Measurements from ENCODE around the gene CRISP1. TPM values are rescaled to one million over a fixed set of nuclear protein-coding genes. Genes with fewer than 3 reads are reported as not detected.

Gene CRISP1
- total and polyA plus RNA-seq, 2 donors (not counting 3 experiments of a cell fraction or from before 2014, with no cell fraction given), result not detected

DNA sequence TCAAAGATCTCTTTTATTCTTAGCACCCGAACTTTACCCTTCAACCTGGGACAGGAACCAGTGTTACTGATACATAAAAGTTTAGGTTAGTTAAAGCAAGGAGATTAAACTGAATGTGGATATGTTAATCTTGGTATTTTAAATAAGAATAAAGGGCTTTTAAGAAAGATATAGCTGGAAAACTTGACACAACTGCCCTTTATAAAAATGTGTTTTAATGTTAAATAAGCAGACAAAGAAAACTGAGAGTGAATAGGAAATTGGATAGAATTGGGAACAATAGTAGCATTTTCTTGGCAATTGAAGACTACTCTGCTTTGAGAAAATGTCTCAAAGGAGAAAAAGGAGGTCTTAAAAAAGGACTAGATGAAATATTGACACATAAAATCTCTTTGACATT is 45.9 kb upstream of the CRISP1 start:
- ChIA-PET POLR2A (no interaction called here), CTCF (no interaction called here)
- H3K9me3 ChIP-seq (replicated peaks; ENCODE audit: control insufficient read depth, insufficient read depth, low read length), result no peaks in the 10 kb centered on the region
- TF ChIP-seq, protein P1, sequence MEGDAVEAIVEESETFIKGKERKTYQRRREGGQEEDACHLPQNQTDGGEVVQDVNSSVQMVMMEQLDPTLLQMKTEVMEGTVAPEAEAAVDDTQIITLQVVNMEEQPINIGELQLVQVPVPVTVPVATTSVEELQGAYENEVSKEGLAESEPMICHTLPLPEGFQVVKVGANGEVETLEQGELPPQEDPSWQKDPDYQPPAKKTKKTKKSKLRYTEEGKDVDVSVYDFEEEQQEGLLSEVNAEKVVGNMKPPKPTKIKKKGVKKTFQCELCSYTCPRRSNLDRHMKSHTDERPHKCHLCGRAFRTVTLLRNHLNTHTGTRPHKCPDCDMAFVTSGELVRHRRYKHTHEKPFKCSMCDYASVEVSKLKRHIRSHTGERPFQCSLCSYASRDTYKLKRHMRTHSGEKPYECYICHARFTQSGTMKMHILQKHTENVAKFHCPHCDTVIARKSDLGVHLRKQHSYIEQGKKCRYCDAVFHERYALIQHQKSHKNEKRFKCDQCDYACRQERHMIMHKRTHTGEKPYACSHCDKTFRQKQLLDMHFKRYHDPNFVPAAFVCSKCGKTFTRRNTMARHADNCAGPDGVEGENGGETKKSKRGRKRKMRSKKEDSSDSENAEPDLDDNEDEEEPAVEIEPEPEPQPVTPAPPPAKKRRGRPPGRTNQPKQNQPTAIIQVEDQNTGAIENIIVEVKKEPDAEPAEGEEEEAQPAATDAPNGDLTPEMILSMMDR (IDR thresholded peaks at IDR 0.05; ENCODE audit: extremely low read depth in 1 of 2, insufficient read depth in 1 of 2, low read depth in 1 of 2, low read length in 2 of 2), result no peak
- TF ChIP-seq POLR2AphosphoS5 (IDR thresholded peaks at IDR 0.05; ENCODE audit: insufficient read depth, low read depth, low read length) (no peak), EZH2 (IDR thresholded peaks at IDR 0.05; ENCODE audit: borderline replicate concordance, low read depth, low read length, severe bottlenecking) (no peak), JUN (IDR thresholded peaks at IDR 0.05; ENCODE audit: borderline replicate concordance, insufficient read depth, insufficient read length, low read depth) (no peak), FOS (IDR thresholded peaks at IDR 0.05; ENCODE audit: borderline replicate concordance, insufficient read depth, low read length) (no peak), GATA2 (IDR thresholded peaks at IDR 0.05; ENCODE audit: insufficient read depth, insufficient read length, low read depth, low read length) (no peak), MYC (IDR thresholded peaks at IDR 0.05; ENCODE audit: low read depth, low read length) (no peak), POLR2A (IDR thresholded peaks at IDR 0.05; ENCODE audit: low read depth, low read length) (no peak)
- TF ChIP-seq, protein P2, sequence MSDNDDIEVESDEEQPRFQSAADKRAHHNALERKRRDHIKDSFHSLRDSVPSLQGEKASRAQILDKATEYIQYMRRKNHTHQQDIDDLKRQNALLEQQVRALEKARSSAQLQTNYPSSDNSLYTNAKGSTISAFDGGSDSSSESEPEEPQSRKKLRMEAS (IDR thresholded peaks at IDR 0.05; ENCODE audit: insufficient read depth, insufficient read length), result no peak
- H3K27me3 ChIP-seq (ENCODE audit: control insufficient read depth in 2 of 2, insufficient read depth in 2 of 2, low read length in 2 of 2), result no peaks in the 10 kb centered on the region
- no TSS peak for BruUV-seq (replicated peaks)
- no peaks in the 10 kb centered on the region for H3K9me1 ChIP-seq (replicated peaks; ENCODE audit: control insufficient read depth, extremely low read depth, insufficient read depth, low read length)
- no peaks in the 10 kb centered on the region for H3K79me2 ChIP-seq (ENCODE audit: control insufficient read depth, insufficient read depth, low read length)
- intact Hi-C loops (cut with micrococcal nuclease), result no loop called here
- no peak overlapping the region for H2AFZ ChIP-seq (ENCODE audit: low read depth, low read length)
- H3K4me3 ChIP-seq (replicated peaks in 1 of 3; ENCODE audit: insufficient read depth in 1 of 3, low read depth in 1 of 3, low read length in 3 of 3), result no peak overlapping the region
- H3K4me2 ChIP-seq (ENCODE audit: insufficient read depth, low read length), result no peak overlapping the region
- no peaks in the 10 kb centered on the region for H3K36me3 ChIP-seq (ENCODE audit: control insufficient read depth in 2 of 2, extremely low read depth in 1 of 2, insufficient read depth in 2 of 2, low read length in 2 of 2)
- no peaks in the 10 kb centered on the region for H4K20me1 ChIP-seq (replicated peaks; ENCODE audit: control insufficient read depth, extremely low read depth, insufficient read depth, low read length)
- no peaks in the 10 kb centered on the region for H3K4me1 ChIP-seq (ENCODE audit: control insufficient read depth, extremely low read depth, insufficient read depth, low read length)
- dilution Hi-C loops (cut with MboI; ENCODE audit: extremely low pct_ligation_motif_present, low sequenced_read_pairs), result no loop called here
- no peak overlapping the region for H3K27ac ChIP-seq (ENCODE audit: insufficient read depth, low read depth, low read length)
- no peak for DNase-seq (ENCODE audit: low read depth, low spot score)
- no peak overlapping the region for H3K9ac ChIP-seq (replicated peaks; ENCODE audit: extremely low read depth, insufficient read depth, low read length)
- FAIRE-seq, result no peak

All from endothelial cell of umbilical vein (primary cell).